ENCODE data around the gene BPI.

DNA sequence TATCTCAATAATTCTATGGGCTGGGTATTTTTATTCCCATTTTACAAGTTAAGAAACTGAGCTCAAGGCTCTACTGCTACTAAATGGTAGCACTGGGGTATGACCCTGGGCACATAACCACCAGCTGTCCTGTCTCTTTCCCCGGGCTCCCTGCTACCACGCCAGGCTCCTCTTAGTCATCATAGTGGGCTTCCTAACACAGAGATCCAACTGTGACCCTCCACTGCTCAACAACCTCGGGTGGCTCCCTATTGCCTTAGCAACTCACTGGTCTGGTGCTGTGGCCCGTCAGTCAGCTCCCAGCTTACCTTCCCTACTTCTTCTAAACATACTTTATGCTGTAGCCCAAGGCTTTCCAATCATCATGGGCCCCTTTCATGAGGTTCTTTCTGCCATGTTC is 47.9 kb upstream of the BPI start:
- TF ChIP-seq, protein P1, sequence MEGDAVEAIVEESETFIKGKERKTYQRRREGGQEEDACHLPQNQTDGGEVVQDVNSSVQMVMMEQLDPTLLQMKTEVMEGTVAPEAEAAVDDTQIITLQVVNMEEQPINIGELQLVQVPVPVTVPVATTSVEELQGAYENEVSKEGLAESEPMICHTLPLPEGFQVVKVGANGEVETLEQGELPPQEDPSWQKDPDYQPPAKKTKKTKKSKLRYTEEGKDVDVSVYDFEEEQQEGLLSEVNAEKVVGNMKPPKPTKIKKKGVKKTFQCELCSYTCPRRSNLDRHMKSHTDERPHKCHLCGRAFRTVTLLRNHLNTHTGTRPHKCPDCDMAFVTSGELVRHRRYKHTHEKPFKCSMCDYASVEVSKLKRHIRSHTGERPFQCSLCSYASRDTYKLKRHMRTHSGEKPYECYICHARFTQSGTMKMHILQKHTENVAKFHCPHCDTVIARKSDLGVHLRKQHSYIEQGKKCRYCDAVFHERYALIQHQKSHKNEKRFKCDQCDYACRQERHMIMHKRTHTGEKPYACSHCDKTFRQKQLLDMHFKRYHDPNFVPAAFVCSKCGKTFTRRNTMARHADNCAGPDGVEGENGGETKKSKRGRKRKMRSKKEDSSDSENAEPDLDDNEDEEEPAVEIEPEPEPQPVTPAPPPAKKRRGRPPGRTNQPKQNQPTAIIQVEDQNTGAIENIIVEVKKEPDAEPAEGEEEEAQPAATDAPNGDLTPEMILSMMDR (IDR thresholded peaks at IDR 0.05; ENCODE audit: low read length) = no peak
- no peak for TF ChIP-seq EZH2 (IDR thresholded peaks at IDR 0.05; ENCODE audit: borderline replicate concordance, low read length)
